Right lung (tissue), 5 donors: ENCODE data around the gene KANK4. TPM values are rescaled to one million over a fixed set of nuclear protein-coding genes. Genes with fewer than 3 reads are reported as not detected.
"Not testable (repeated sequence)": the region's sequence is repeated elsewhere in the genome, so short reads cannot be mapped to it uniquely, and the experiment has no call there.

Source experiments
- DNase-seq, 2 donors: peaks; one replicate each; pipeline ENCODE4 v3.0.0-alpha.2; 2013
- polyA plus RNA-seq, 5 donors: library from polyadenylated mRNA; unstranded; fragments of 120-200 nt; gene quantifications; one replicate each; pipeline versions ENCODE4 v1.2.1 to v1.2.3, GENCODE V29; 2013; ENCODE audit warnings: inconsistent platforms in 1 of 5, low replicate concordance in 1 of 5; ENCODE audit not compliant: insufficient read length in 5 of 5, insufficient read depth in 1 of 5

KANK4 gene
- polyA plus RNA-seq, 5 donors: 9.2 to 14.2 (median 10.9) TPM

DNA sequence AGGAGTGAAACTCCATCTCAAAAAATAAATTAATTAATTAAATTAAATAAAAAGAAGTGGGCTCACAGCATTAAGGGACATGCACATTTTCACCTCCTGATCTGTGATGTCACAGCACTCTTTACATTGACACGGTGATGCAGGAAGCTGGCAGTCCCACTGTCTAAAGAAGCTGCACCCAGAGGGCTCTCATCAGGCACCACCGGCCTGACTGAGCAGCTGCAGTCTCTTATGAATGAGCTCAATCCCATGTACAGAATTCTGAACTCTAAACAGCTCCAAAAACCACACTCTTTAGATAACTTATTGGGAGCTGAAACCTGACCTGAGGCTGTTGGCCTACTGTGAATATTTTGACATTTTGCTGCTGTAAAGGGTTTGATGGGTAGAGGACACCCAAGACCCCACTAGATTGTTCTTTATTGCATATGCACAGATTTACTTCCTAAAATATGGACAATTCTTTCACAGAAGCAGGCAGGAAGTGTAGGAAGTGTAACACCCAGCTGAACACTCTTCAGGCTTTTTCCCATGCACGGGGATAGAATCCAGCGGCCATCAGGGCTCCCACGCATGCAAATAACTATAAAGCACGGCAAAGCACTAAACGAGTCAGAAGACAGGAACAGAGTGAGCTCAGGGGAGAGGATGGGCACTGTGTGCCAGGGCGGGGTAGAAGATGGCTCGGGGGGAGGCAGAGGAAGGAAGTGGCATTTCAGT lies 78.4 kb downstream of the KANK4 start:
- DNase-seq: no peak

DNA sequence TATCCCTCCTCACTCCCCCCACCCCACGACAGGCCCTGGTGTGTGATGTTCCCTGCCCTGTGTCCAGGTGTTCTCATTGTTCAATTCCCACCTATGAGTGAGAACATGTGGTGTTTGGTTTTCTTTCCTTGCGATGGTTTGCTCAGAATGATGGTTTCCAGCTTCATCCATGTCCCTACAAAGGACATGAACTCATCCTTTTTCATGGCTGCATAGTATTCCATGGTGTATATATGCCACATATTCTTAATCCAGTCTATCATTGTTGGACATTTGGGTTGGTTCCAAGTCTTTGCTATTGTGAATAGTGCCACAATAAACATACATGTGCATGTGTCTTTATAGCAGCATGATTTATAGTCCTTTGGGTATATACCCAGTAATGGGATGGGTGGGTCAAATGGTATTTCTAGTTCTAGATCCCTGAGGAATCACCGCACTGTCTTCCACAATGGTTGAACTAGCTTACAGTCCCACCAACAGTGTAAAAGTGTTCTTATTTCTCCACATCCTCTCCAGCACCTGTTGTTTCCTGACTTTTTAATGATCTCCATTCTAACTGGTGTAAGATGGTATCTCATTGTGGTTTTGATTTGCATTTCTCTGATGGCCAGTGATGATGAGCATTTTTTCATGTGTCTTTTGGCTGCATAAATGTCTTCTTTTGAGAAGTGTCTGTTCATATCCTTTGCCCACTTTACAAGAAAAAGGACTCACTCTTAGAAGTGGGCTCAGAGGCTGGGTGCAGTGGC lies 79.4 kb downstream of the KANK4 start:
- not testable (repeated sequence) for DNase-seq

DNA sequence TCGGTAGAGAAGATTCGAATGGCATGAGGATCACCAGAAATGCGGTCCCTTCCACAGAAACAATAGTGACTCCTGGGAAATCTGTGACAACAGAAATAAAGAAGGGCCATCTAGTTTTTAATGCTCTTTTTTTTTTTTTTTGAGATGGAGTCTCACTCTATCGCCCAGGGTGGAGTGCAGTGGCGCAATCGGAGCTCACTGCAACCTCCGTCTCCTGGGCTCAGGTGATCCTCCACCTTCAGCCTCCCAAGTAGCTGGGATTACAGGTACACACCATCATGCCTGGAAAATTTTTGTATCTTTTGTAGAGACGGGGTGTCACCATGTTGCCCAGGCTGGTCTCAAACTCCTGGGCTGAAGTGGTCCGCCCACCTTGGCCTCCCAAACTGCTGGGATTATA lies 80.7 kb downstream of the KANK4 start:
- DNase-seq: no peak

GRCh38 chr1:62237950-62238374 lies 81.3 kb downstream of the KANK4 start:
- DNase-seq: no peak

DNA sequence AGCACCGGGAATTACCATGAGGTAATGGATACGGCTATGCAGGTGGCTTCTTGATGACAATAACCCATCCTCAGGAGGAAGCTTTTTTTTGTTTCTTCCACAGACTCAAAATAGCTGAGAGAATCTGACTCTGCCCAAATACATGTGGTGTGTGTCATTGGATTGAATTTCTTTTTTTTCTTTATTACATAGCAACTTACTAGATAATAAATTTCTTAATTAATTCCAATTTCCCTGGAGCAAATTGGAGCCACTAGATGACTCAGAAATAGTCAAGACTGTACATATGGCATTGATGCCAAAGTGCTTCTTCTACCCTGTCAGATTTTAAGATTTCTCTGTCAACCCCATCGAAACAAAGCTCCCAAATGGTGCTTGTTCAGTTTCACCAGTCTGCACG lies 81.9 kb downstream of the KANK4 start:
- no peak for DNase-seq

DNA sequence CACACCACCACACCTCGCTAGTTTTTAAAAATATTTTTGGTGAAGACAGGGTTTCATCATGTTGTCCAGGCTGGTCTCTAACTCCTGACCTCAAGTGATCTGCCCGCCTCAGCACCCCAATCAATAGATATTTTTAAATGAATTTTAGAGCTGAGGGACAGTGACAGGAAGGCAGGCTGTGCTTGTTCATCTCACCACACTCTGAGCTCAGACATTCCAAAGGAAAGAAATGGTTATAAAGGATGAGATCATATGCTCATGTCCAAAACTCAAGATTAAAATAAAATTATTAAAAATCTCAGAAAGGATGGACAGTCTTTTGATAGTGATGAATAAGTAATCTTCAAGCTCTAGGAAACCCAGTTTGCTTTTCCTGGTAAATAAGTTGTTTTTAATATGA lies 83.7 kb downstream of the KANK4 start:
- DNase-seq: no peak

- no peak for DNase-seq
Measured at GRCh38 chr1:62234688-62235087, 84.5 kb downstream of the KANK4 start.

GRCh38 chr1:62233926-62234450 lies 85.2 kb downstream of the KANK4 start:
- no peak for DNase-seq

DNA sequence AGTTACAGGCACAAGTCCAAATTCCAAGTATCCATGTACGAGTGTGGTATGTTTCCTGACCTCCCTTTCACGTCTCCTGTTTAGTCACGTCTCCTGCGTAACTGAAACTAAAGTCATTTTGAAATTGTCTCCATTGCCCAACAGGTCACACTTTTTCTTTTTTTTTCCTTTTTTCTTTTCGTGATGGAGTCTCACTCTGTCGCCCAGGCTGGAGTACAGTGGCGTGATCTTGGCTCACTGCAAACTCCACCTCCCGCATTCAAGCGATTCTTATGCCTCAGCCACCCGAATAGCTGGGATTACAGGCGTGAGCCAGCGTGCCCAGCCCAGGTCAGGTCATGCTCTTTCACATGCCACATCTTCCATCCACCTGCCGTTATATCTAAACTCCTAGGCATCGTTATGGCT lies 86.4 kb downstream of the KANK4 start:
- peak in 1 of 2 donors; percentile 13 for DNase-seq

GRCh38 chr1:62230718-62231117 lies 88.5 kb downstream of the KANK4 start:
- DNase-seq: no peak

- no peak for DNase-seq
Measured at GRCh38 chr1:62229932-62230331, 89.3 kb downstream of the KANK4 start.

- DNase-seq: no peak
Measured at GRCh38 chr1:62229468-62229867, 89.8 kb downstream of the KANK4 start.

DNA sequence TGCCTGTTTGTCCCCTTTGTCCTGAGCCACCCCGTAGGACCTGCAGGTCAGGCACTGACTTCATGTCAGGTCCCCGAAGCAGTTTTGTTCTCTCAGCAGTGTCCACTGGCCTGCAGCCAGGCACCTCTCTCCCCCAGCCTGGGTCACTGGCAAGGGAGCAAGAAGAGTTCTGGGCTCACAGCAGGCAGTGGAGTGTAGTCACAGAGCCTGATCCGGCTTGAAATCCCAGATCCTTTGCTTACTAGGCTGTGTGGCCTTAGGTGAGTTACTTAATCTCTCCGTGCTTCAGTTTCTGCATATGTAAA lies 90.4 kb downstream of the KANK4 start:
- no peak for DNase-seq

DNA sequence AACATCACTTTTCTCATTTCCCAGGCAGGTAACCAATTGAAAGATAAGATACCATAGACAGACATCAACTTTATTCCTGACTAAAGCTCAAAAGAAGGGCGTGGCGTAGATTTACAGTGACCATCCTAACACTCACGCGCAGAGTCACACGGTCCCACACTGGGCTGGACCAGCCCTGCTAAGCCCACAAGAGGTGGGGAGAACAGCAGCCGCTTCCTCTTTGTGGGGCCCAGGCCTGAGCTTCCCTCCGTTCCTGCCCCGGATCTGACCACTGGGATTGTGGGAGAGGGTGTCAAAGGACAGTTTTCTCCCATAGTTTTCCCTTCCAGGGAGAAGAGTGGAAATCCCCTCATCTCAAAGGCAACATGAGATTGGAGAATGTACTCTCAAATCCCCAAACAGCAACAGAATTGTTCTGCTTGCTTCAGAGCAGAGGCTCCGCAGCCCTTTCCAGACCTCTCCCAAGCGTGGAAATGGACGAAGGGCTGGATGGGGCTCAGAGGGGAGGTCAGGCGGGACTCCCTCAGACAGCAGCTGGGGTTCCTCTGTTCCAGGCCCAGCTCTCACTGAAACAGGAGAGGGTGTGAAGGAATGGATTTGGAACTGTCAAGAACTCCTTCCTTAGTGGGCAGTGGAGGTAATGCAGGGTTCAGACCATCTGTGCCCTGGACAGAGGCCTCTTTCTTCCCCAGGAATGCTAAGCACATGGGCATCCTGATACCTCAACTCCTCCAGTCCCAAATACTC lies 90.9 kb downstream of the KANK4 start:
- DNase-seq: no peak

DNA sequence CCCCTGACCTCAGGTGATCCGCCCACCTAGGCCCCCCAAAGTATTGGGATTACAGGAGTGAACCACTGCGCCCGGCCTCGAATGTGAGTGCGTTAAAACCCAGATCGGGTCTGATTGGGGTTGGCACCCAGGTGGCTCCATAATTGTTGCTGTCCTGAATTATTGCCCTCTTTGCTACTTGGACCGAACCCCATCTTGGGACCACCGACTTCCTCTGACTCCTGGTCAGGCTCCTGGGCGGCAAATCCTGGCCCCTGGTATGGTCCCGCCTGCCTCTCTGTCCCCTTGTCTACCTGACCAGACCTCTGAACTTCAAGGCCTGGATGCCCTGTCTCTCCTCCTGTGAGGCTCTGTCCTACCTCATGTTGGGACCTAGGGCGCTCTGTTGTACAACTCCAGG lies 91.7 kb downstream of the KANK4 start:
- DNase-seq: no peak

DNA sequence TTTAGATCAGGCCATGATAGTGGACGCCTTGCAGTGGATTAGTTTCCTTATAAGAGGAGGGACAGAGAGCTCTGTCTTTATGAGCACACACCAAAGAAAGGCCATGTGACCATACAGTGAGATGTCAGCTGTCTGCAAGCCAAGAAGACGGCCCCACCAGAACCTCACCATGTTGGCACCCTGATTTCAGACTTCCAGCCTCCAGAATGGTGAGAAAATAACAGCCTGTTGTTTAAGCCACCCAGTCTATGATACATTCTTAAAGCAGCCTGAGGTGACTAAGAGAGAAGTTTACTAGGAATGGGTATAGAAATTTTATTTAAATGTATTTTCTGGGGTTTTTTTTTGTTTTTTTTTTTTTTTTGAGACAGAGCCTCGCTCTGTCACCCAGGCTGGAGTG lies 95.1 kb downstream of the KANK4 start:
- DNase-seq: no peak

DNA sequence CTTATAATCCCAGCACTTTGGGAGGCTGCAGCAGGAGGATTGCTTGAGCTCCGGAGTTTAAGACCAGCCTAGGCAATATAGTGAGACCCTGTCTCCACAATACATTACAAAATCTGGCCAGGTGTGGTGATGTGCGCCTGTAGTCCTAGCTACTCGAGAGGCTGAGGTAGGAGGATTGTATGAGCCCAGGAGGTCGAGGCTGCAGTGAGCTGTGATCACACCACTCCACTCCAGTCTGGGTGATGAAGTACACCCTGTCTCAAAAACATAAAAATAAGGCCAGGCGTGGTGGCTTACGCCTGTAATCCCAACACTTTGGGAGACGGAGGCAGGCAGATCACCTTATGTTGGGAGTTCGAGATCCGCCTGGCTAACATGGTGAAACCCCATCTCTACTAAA lies 96.9 kb downstream of the KANK4 start:
- no peak for DNase-seq

DNA sequence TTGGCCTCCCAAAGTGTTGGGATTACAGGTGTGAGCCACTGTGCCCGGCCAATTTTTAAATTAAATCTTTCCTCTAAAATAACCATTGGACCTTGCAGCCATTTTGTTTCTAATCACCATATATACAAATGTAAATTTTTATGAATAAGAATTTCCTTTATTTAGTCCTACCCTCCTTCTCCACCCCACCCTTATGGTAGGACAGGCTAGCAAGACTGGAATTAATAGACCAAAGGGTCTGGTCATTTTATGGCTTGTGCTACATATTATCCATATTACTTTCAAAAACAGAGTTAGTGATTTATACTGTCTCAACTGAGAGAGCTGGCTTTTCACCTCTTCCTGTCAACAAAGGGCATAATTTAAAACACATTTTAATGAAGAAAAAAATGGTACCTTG lies 98.1 kb downstream of the KANK4 start:
- DNase-seq: no peak

- DNase-seq: not testable (repeated sequence)
Measured at GRCh38 chr1:62220456-62220855, 98.8 kb downstream of the KANK4 start.

DNA sequence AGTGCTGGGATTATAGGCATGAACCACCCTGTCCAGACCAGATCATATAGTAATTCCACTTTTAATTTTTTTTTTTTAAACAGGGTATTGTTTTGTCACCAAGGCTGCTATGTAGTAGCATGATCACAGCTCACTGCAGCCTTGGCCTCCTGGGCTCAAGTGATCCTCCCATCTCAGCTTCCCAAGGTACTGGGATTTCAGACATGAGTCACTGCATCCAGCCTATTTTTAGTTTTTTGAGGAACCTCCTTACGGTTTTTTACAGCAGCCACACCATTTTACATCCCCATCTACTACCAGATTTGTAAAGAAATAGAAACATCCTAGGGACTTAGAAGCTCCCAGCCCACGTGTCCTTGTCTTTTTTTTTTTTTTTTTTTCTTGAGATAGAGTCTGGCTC lies 100.6 kb downstream of the KANK4 start:
- DNase-seq: no peak

GRCh38 chr1:62213075-62213914 lies 105.9 kb downstream of the KANK4 start:
- no peak for DNase-seq

DNA sequence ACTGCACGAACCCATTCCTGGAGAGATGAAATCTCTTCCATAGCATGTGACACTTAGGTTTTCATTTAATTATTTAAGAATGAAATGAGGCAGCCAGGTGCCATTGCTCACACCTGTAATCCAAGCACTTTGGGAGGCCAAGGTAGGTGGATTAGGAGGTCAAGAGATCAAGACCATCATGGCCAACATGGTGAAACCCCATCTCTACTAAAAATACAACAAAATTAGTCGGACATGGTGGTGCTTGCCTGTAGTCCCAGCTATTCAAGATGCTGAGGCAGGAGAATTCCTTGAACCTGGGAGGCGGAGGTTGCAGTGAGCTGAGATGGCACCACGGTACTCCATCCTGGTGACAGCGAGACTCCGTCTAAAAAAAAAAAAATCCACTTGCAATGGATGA lies 106.8 kb downstream of the KANK4 start:
- DNase-seq: no peak
